Sigmoid colon (tissue), 7 donors: ENCODE data around the gene CCDC146. TPM values are rescaled to one million over a fixed set of nuclear protein-coding genes. Genes with fewer than 3 reads are reported as not detected.
"Not testable (repeated sequence)": the region's sequence is repeated elsewhere in the genome, so short reads cannot be mapped to it uniquely, and the experiment has no call there.

Experiments used
- DNase-seq: peaks from one replicate; pipeline ENCODE4 v3.0.0-alpha.2; 2019
- H3K27ac ChIP-seq, 4 donors: fragments of 200-600 bp; sonication (generic); one replicate each; pipeline ENCODE4 v1.5.1; 2016 to 2019; ENCODE audit warnings: mild to moderate bottlenecking in 1 of 4
- H3K27me3 ChIP-seq, 3 donors: fragments of 200-600 bp; sonication (generic); one replicate each; pipeline ENCODE4 v1.5.1; 2019; ENCODE audit warnings: mild to moderate bottlenecking in 1 of 3
- H3K36me3 ChIP-seq, 4 donors: fragments of 200-600 bp; sonication (generic); one replicate each; pipeline ENCODE4 v1.5.1; 2016 to 2019
- H3K4me1 ChIP-seq, 4 donors: fragments of 200-600 bp; sonication (generic); one replicate each; pipeline ENCODE4 v1.5.1; 2017 to 2019
- H3K4me3 ChIP-seq, 4 donors: fragments of 200-600 bp; sonication (generic); one replicate each; pipeline ENCODE4 v1.5.1; 2017 to 2019; ENCODE audit warnings: mild to moderate bottlenecking in 2 of 4, moderate library complexity in 1 of 4
- H3K9me3 ChIP-seq, 4 donors: fragments of 200-600 bp in 3 of 4; sonication (generic) in 3 of 4; one replicate each; pipeline versions ENCODE4 v1.5.1 to v1.6.1; 2013 to 2019
- EP300 ChIP-seq, 4 donors: sonication (generic); formaldehyde crosslinking; IDR thresholded peaks; one replicate each; pipeline ENCODE4 v1.6.1; 2017; ENCODE audit warnings: antibody characterized with exemption in 4 of 4
- POLR2A ChIP-seq, 2 donors: fragments of 450-650 bp; IDR thresholded peaks; one replicate each; pipeline ENCODE4 v1.6.1; 2016; ENCODE audit warnings: antibody characterized with exemption in 2 of 2, mild to moderate bottlenecking in 2 of 2, moderate library complexity in 2 of 2
- POLR2AphosphoS5 ChIP-seq, 4 donors: sonication (generic); formaldehyde crosslinking; IDR thresholded peaks; one replicate each; pipeline ENCODE4 v1.6.1; 2017; ENCODE audit warnings: antibody characterized with exemption in 4 of 4
- WGBS, 2 donors: extraction: QIAGEN DNeasy Blood & Tissue Kit; methylation state at CpG; one replicate each; pipeline ENCODE4 v1.1.7; 2013; 5-methylcytosine and 5-hydroxymethylcytosine counted together
- intact Hi-C: fragments of 100-400 bp; cut with DNase I; formaldehyde crosslinking; loops from one replicate; pipeline ENCODE4 v1.15.1; 2023
- polyA plus RNA-seq, 3 donors: library from polyadenylated mRNA; stranded (reverse); fragments of 200-250 nt; gene quantifications; one replicate each; pipeline ENCODE4 v1.2.3, GENCODE V29; 2013
- total RNA-seq, 4 donors: library from RNA; depleted of rRNA; stranded (reverse); fragments of >200 nt; gene quantifications; one replicate each; pipeline ENCODE4 v1.1.0, GENCODE V29; 2016
- TF ChIP-seq, protein P1 (sequence below), 4 experiments: fragments of 450-650 bp in 3 of 4; fragments of 200-600 bp in 1 of 4; IDR thresholded peaks; one replicate each; pipeline ENCODE4 v1.5.1; 2016 to 2019; ENCODE audit warnings: antibody characterized with exemption in 4 of 4, mild to moderate bottlenecking in 3 of 4, moderate library complexity in 2 of 4
- donor health status: healthy with polysubstance abuse.
- donor health status: Bipolar disorder and iron deficiency.
- donor health status: healthy.

Gene CCDC146
- total and polyA plus RNA-seq, 7 donors, result 2.3 to 45.7 (median 18.4) TPM

DNA sequence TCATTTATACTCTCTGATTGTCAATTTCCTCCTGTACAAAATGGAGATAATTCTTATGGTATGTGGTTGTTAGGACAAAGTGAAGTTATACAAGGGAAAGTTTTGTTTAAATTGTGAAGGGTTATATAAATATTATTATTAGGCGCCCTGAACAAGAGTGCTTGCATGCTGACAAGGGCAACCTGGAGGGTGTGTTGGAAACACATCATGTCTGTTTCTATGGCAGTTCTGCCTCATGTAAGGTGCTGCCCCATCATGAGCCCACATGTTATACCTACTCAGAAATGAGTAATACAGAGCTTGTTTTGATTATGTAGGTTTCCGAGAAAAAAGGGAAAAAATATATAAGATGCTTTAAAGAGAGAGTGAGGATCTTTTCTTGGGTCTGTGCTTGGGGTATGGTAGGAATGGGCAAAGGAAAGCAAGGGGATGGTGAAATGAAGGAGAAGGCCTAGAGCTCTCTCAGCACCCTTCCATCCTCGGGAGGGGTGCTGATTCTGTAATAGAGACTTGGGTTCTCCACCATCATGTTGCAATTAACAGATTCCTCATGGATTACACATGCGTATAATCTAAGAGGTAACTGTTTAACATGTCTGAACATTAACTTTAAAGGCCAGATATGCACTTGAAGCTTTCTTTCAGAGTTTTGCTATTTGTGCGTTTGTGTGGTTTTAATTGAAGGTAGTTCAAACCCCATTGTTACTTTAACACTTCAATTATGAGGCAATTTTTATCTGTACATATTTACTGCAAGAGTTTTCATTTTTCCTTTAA lies 33.4 kb downstream of the CCDC146 start:
- H3K9me3 ChIP-seq, H3K27me3 ChIP-seq, H3K36me3 ChIP-seq, intact Hi-C loops, DNase-seq, H3K4me3 ChIP-seq: not testable (repeated sequence)
- Histone ChIP-seq H3K27ac (peak overlapping the region in 1 of 4 donors; percentile 39), H3K4me1 (peaks cover 0 to 10% (median 7%) of the 10 kb centered on the region in 4 donors)
- WGBS, 2 donors, result 85% methylated on average over 4 of the region's 5 CpGs

DNA sequence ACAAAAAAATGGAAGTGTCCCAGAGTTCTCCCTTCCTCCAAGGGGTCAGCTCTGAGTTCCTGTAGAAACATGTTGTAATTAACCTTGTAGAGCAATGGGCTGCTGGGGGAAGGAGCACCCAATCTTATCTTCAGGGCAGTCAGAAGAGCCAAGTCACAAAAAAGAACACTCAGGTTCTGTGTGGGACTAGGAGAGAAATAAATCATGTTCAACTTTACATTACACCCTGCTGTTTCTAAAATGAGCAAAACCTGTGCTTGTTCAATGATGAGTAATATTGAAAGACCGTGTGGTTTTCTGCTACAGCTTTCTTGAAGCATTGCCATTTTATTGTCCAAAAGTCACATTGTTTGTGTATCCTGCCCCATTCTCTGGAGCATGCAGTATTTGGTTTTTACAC lies 34.6 kb downstream of the CCDC146 start:
- Histone ChIP-seq H3K4me1 (peaks cover 0 to 10% (median 6%) of the 10 kb centered on the region in 4 donors), H3K27ac (peak overlapping the region in 1 of 4 donors; percentile 34)
- H3K9me3 ChIP-seq, intact Hi-C loops, H3K36me3 ChIP-seq, H3K27me3 ChIP-seq, H3K4me3 ChIP-seq, DNase-seq: not testable (repeated sequence)
- no CpG with 5 or more reads among the region's 1 CpG for WGBS, 2 donors

DNA sequence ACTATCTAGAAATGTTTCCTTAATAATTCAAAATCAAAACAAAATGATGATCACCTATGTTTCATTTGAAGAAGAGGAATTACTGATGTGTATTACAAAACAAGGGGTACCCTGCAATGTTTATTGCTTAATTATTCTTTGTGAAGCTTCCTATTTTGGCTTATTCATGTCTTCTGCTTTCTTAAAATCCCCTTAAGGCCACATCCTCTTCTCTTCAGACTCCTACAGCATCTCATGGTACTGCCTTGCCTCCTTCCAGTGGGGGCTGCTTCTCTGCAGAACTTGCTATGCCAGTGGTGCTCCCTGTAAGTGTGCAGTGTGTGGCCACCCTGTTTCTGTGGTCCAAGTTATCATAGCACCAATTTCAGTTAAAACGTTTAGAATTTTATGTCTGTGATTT lies 35.0 kb downstream of the CCDC146 start:
- WGBS, 2 donors, result 34 to 44% methylated on average over 1 of the region's 1 CpG
- Histone ChIP-seq H3K4me1 (peaks cover 0 to 10% (median 6%) of the 10 kb centered on the region in 4 donors), H3K27ac (peak overlapping the region in 2 of 4 donors; percentile 20 to 34), H3K4me3 (no peak overlapping the region), H3K9me3 (no peaks in the 10 kb centered on the region), H3K36me3 (no peaks in the 10 kb centered on the region), H3K27me3 (no peaks in the 10 kb centered on the region)
- intact Hi-C loops, result no loop called here
- DNase-seq, result no peak
- TF ChIP-seq POLR2AphosphoS5 (IDR thresholded peaks at IDR 0.05) (no peak), EP300 (IDR thresholded peaks at IDR 0.05) (no peak), POLR2A (IDR thresholded peaks at IDR 0.05) (no peak)
- TF ChIP-seq, protein P1, sequence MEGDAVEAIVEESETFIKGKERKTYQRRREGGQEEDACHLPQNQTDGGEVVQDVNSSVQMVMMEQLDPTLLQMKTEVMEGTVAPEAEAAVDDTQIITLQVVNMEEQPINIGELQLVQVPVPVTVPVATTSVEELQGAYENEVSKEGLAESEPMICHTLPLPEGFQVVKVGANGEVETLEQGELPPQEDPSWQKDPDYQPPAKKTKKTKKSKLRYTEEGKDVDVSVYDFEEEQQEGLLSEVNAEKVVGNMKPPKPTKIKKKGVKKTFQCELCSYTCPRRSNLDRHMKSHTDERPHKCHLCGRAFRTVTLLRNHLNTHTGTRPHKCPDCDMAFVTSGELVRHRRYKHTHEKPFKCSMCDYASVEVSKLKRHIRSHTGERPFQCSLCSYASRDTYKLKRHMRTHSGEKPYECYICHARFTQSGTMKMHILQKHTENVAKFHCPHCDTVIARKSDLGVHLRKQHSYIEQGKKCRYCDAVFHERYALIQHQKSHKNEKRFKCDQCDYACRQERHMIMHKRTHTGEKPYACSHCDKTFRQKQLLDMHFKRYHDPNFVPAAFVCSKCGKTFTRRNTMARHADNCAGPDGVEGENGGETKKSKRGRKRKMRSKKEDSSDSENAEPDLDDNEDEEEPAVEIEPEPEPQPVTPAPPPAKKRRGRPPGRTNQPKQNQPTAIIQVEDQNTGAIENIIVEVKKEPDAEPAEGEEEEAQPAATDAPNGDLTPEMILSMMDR (IDR thresholded peaks at IDR 0.05), result no peak

DNA sequence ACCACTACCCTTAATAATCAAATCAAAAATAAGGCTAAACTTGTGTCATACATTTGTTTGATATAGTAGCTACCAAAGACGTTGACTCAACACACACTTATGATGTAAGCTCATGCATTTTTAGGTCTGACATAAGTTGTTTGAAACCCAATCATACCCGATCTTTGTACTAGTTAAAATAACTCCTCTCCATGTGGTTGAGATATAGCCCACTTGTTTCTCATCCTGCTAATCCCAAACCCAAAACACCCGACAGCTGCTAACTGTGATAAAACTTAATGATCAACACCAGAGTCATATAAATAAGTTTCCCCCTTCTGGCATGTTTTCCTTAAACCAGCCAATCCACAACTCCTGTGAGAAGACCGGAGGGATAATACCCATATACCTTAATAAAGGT lies 48.7 kb downstream of the CCDC146 start:
- intact Hi-C loops, H3K27me3 ChIP-seq, H3K27ac ChIP-seq, H3K4me1 ChIP-seq, H3K9me3 ChIP-seq, H3K36me3 ChIP-seq, H3K4me3 ChIP-seq, DNase-seq: not testable (repeated sequence)
- 81 to 85% methylated on average over 4 of the region's 4 CpGs for WGBS, 2 donors

DNA sequence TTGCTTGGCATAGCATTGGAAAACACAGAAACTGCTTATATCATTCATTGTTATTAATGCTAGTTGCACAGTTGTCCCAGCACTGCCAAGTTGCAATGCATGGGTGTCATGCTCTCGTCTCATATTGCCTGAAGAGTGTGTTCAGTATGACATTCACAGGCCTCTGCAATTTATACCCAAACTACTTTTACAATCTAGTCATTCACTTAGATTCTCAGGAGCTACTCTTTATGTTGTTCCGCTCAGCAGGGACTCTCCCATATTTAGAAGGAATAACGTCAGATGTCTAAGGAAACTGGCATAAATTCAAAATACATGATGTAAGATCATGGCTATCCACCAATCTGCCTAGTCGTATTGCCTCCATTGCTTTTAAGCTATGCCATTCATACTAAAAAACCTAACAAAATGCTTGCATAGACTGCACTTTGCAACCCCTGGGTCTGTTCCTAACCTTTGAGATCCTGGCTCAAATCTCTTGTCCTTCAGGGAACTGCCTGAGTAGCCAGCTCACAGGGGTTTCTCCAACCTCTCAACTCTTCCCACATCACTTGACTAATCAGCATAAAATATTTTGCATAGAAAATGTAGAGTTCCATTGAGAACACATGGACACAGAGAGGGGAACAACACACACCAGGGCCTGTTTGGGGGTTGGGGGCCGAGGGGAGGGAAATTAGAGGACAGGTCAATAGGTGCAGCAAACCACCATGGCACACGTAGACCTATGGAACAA lies 50.2 kb downstream of the CCDC146 start:
- intact Hi-C loops, H3K4me3 ChIP-seq, H3K27ac ChIP-seq, DNase-seq, H3K9me3 ChIP-seq, H3K36me3 ChIP-seq, H3K27me3 ChIP-seq, H3K4me1 ChIP-seq: not testable (repeated sequence)
- WGBS, 2 donors, result 89% methylated on average over 6 of the region's 6 CpGs

DNA sequence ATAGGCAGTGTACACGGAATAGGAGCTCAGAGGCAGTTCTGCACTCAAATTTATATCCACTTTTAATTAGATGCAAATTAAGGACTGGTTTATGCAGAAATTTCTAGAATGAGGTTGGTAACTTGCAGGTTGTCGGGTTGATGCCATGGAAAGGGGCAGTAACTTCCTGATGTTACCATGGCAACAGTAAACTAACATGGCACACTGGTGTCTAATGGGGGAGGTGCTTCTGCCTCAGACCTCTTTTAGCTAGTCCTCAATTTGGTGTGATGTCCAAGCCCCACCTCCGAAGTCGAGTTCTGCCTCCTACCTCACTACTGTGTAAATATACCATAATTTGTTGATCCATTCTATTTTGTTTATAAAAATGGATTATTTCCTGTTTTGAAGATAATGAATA lies 52.0 kb downstream of the CCDC146 start:
- H3K27me3 ChIP-seq, H3K36me3 ChIP-seq, H3K9me3 ChIP-seq, intact Hi-C loops, H3K4me1 ChIP-seq, DNase-seq, H3K27ac ChIP-seq, H3K4me3 ChIP-seq: not testable (repeated sequence)
- WGBS, 2 donors, result 87 to 92% methylated on average over 3 of the region's 4 CpGs

DNA sequence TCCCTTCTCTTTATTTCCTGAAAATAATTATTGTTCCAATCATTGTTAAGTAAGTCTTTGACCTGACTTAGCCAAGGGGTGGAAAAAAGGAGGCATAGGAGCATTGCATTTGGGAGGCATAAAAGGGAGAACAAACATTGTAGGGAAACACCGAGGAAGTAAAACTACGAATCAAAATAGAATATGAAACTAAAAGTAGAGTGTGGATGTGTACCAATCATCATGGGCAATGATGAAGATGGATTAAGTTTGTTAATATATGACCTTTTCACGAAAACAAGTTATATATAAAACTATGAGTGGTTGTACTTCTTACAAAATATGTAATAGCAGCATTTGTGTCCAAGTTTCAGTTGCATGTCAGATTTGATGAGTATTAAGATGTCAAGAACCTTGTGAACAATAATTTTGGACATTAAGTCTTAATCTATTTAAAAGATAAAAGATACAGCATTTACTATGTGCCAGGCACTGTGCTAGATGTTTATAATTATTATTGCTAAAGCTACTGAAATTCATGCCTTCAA lies 52.9 kb downstream of the CCDC146 start:
- H3K4me1 ChIP-seq, H3K36me3 ChIP-seq, DNase-seq, H3K4me3 ChIP-seq, H3K27me3 ChIP-seq, intact Hi-C loops, H3K9me3 ChIP-seq: not testable (repeated sequence)
- H3K27ac ChIP-seq, result peak overlapping the region in 1 of 4 donors; percentile 60
- 48 to 97% methylated on average over 1 of the region's 3 CpGs for WGBS, 2 donors

DNA sequence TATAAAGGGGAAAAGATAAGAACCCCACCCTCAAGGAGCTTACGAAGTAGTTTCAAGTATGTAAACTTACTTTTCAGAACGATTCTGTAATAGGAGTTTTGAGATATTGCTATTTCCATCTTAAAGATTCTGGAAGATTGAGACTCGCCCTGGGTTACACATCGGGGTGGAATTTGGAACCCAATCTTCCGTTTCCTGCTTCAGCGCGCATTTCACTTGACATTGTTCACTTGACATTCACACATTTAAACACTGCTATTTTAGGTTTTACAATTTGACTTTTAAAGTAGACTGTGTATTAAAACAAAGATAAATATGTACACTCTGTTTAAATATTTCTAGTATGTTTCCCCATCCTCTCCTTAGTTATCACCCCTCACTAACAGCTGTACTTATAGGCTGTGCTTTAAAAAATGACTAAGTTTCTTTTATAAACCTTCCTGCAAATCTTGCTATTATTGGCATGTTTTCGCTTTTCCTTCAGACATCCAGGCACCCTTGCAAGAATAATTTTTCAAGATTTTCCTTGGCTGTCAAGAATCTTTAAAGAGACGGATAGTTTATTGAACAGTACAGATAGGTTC lies 55.0 kb downstream of the CCDC146 start:
- H3K27me3 ChIP-seq, H3K4me3 ChIP-seq, H3K4me1 ChIP-seq, DNase-seq, H3K36me3 ChIP-seq, H3K9me3 ChIP-seq, intact Hi-C loops: not testable (repeated sequence)
- WGBS, 2 donors, result 79 to 82% methylated on average over 9 of the region's 9 CpGs
- peak overlapping the region in 1 of 4 donors; percentile 53 for H3K27ac ChIP-seq

DNA sequence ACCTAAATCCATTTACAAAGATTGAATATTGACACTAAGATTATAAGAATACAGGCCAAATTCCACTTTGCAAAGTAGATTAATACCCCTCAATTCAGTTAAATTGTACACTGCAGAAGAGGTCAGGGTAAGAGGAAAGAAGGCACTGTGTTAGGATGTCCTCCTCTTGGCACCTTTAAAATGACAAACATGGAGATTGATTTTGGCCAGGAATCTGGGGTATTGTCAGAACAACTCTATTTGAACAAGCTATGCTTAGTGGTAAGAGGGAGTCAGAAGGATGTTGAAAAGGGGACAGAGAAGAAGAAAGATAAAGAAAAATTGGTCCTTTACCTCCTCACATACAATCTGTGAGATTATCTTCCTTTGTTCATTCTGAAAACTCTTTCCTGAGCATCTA lies 55.6 kb downstream of the CCDC146 start:
- H3K36me3 ChIP-seq, intact Hi-C loops, H3K4me3 ChIP-seq, H3K9me3 ChIP-seq, DNase-seq, H3K4me1 ChIP-seq, H3K27me3 ChIP-seq: not testable (repeated sequence)
- H3K27ac ChIP-seq, result peak overlapping the region in 1 of 4 donors; percentile 53
